ENCODE data around the gene PRPF40B. TPM values are rescaled to one million over a fixed set of nuclear protein-coding genes. Genes with fewer than 3 reads are reported as not detected.

PRPF40B gene
- polyA plus RNA-seq, 4 donors: 2.5 to 15.6 (median 6.5) TPM

- H3K36me3 ChIP-seq (ENCODE audit: control insufficient read depth in 3 of 3, insufficient read depth in 2 of 3, low read depth in 1 of 3, low read length in 3 of 3): peaks cover 0 to 48% (median 0%) of the 10 kb centered on the region in 3 donors
Measured at GRCh38 chr12:49584591-49584990, 38.8 kb upstream of the PRPF40B start.

GRCh38 chr12:49585477-49586459, 37.6 kb upstream of the PRPF40B start:
- no peak overlapping the region for H3K4me3 ChIP-seq (ENCODE audit: low read depth in 1 of 3, low read length in 3 of 3)
- H3K36me3 ChIP-seq (ENCODE audit: control insufficient read depth in 3 of 3, insufficient read depth in 2 of 3, low read depth in 1 of 3, low read length in 3 of 3): peaks cover 0 to 48% (median 0%) of the 10 kb centered on the region in 3 donors
- H3K4me1 ChIP-seq (ENCODE audit: control insufficient read depth in 3 of 3, insufficient read depth in 2 of 3, low read depth in 1 of 3, low read length in 2 of 3): peaks cover 0 to 6% (median 0%) of the 10 kb centered on the region in 3 donors
- H3K27ac ChIP-seq (ENCODE audit: low read depth in 1 of 3, low read length in 2 of 3): no peak overlapping the region
- H3K9me3 ChIP-seq (ENCODE audit: control insufficient read depth in 2 of 2, insufficient read depth in 1 of 2, low read depth in 1 of 2, low read length in 1 of 2): no peaks in the 10 kb centered on the region
- no peak for FAIRE-seq
- 72 to 84% (median 82%) methylated on average over 16 of the region's 16 CpGs for WGBS, 3 donors
- no peak for DNase-seq
- H3K27me3 ChIP-seq (ENCODE audit: control insufficient read depth in 3 of 3, insufficient read depth in 3 of 3, low read length in 3 of 3): no peaks in the 10 kb centered on the region

More at GRCh38 chr12:49584591-49584990, 38.8 kb upstream of the PRPF40B start:
- WGBS, 3 donors: 83 to 95% (median 92%) methylated on average over 7 of the region's 7 CpGs
- H3K27ac ChIP-seq (ENCODE audit: low read depth in 1 of 3, low read length in 2 of 3): no peak overlapping the region
- no peaks in the 10 kb centered on the region for H3K27me3 ChIP-seq (ENCODE audit: control insufficient read depth in 3 of 3, insufficient read depth in 3 of 3, low read length in 3 of 3)
- peaks cover 0 to 6% (median 0%) of the 10 kb centered on the region in 3 donors for H3K4me1 ChIP-seq (ENCODE audit: control insufficient read depth in 3 of 3, insufficient read depth in 2 of 3, low read depth in 1 of 3, low read length in 2 of 3)
- no peak for FAIRE-seq
- DNase-seq: no peak
- no peaks in the 10 kb centered on the region for H3K9me3 ChIP-seq (ENCODE audit: control insufficient read depth in 2 of 2, insufficient read depth in 1 of 2, low read depth in 1 of 2, low read length in 1 of 2)
- no peak overlapping the region for H3K4me3 ChIP-seq (ENCODE audit: low read depth in 1 of 3, low read length in 3 of 3)

GRCh38 chr12:49587174-49587908, 36.0 kb upstream of the PRPF40B start:
- peaks cover 0 to 51% (median 0%) of the 10 kb centered on the region in 3 donors for H3K36me3 ChIP-seq (ENCODE audit: control insufficient read depth in 3 of 3, insufficient read depth in 2 of 3, low read depth in 1 of 3, low read length in 3 of 3)
- DNase-seq: no peak
- 85 to 91% (median 91%) methylated on average over 10 to 11 of the region's 11 CpGs for WGBS, 3 donors
- H3K4me1 ChIP-seq (ENCODE audit: control insufficient read depth in 3 of 3, insufficient read depth in 2 of 3, low read depth in 1 of 3, low read length in 2 of 3): peaks cover 0 to 6% (median 0%) of the 10 kb centered on the region in 3 donors
- H3K27ac ChIP-seq (ENCODE audit: low read depth in 1 of 3, low read length in 2 of 3): no peak overlapping the region
- no peak overlapping the region for H3K4me3 ChIP-seq (ENCODE audit: low read depth in 1 of 3, low read length in 3 of 3)
- H3K27me3 ChIP-seq (ENCODE audit: control insufficient read depth in 3 of 3, insufficient read depth in 3 of 3, low read length in 3 of 3): no peaks in the 10 kb centered on the region
- peaks cover 0 to 5% of the 10 kb centered on the region in 2 donors for H3K9me3 ChIP-seq (ENCODE audit: control insufficient read depth in 2 of 2, insufficient read depth in 1 of 2, low read depth in 1 of 2, low read length in 1 of 2)
- no peak for FAIRE-seq

DNA sequence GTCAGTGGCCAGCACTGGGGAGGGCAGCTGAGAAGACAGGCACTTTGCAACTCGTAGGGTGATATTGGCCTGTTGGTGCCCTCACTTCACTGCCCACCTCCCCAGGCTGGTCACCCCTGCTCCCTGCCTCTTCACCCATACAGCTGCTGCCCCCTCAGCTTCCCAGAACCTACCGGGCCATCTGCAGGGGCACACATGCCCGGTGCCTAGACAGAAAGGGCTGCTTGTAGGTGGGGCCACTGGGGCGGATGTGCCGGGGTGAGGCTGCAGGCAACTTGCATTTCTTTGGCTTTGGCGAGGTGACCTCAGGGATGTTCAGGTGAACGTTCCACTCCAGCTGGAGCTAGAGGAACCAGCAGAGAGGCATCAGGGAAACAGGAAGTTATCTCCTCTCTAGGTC, 35.1 kb upstream of the PRPF40B start:
- Histone ChIP-seq H3K4me3 (ENCODE audit: low read depth in 1 of 3, low read length in 3 of 3) (no peak overlapping the region), H3K9me3 (ENCODE audit: control insufficient read depth in 2 of 2, insufficient read depth in 1 of 2, low read depth in 1 of 2, low read length in 1 of 2) (peaks cover 0 to 5% of the 10 kb centered on the region in 2 donors), H3K36me3 (ENCODE audit: control insufficient read depth in 3 of 3, insufficient read depth in 2 of 3, low read depth in 1 of 3, low read length in 3 of 3) (peaks cover 0 to 48% (median 0%) of the 10 kb centered on the region in 3 donors), H3K27me3 (ENCODE audit: control insufficient read depth in 3 of 3, insufficient read depth in 3 of 3, low read length in 3 of 3) (no peaks in the 10 kb centered on the region), H3K27ac (ENCODE audit: low read depth in 1 of 3, low read length in 2 of 3) (no peak overlapping the region), H3K4me1 (ENCODE audit: control insufficient read depth in 3 of 3, insufficient read depth in 2 of 3, low read depth in 1 of 3, low read length in 2 of 3) (no peaks in the 10 kb centered on the region)
- DNase-seq (no peak), FAIRE-seq (no peak)
- 85 to 92% (median 89%) methylated on average over 7 of the region's 7 CpGs for WGBS, 3 donors

DNA sequence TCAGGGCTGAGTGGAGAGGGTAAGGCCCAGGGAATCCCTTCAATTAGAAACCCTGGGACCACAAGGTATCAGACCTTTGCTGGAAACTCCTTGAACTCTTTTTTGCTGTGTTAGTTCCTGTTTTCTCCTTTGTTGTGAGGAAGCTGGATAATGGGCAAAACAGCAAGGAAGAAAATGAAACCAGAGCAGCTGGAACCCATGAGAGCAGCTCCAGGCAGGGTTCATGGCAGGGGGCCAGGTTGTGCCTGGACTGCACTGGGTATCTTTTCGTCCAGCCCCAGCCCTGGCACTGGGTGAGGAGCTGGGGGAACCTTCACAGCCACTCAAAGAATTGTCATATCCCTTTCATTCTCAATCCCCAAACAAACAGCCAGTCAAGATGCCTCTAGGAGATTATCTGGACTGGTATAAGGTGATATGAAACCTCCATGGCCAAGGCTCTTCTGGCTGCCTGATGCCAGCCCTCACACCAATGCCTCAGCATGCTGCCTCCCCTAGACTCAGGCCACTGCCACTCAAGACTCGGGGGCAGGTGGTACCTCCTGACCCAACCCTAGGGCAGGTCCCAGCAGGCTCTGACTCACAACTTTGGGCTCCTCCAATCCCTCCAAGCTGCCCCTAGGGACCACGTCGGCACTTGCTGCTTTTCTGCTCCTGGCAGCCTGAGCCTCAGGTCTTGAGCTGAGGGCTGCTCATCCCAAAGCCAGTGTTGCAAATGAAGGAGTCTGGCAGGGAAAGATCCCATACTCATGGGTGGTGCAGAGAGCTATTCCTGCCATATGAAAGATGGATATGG, 34.4 kb upstream of the PRPF40B start:
- no peaks in the 10 kb centered on the region for H3K27me3 ChIP-seq (ENCODE audit: control insufficient read depth in 3 of 3, insufficient read depth in 3 of 3, low read length in 3 of 3)
- no peak for DNase-seq
- no peaks in the 10 kb centered on the region for H3K4me1 ChIP-seq (ENCODE audit: control insufficient read depth in 3 of 3, insufficient read depth in 2 of 3, low read depth in 1 of 3, low read length in 2 of 3)
- FAIRE-seq: no peak
- H3K4me3 ChIP-seq (ENCODE audit: low read depth in 1 of 3, low read length in 3 of 3): no peak overlapping the region
- no peak overlapping the region for H3K27ac ChIP-seq (ENCODE audit: low read depth in 1 of 3, low read length in 2 of 3)
- 74 to 88% (median 81%) methylated on average over 4 of the region's 4 CpGs for WGBS, 3 donors
- H3K9me3 ChIP-seq (ENCODE audit: control insufficient read depth in 2 of 2, insufficient read depth in 1 of 2, low read depth in 1 of 2, low read length in 1 of 2): peaks cover 0 to 5% of the 10 kb centered on the region in 2 donors
- peaks cover 0 to 43% (median 0%) of the 10 kb centered on the region in 3 donors for H3K36me3 ChIP-seq (ENCODE audit: control insufficient read depth in 3 of 3, insufficient read depth in 2 of 3, low read depth in 1 of 3, low read length in 3 of 3)

GRCh38 chr12:49598527-49598926, 24.8 kb upstream of the PRPF40B start:
- DNase-seq (no peak), FAIRE-seq (no peak)
- Histone ChIP-seq H3K36me3 (ENCODE audit: control insufficient read depth in 3 of 3, insufficient read depth in 2 of 3, low read depth in 1 of 3, low read length in 3 of 3) (peaks cover 0 to 10% (median 0%) of the 10 kb centered on the region in 3 donors), H3K27ac (ENCODE audit: low read depth in 1 of 3, low read length in 2 of 3) (no peak overlapping the region), H3K4me1 (ENCODE audit: control insufficient read depth in 3 of 3, insufficient read depth in 2 of 3, low read depth in 1 of 3, low read length in 2 of 3) (no peaks in the 10 kb centered on the region), H3K9me3 (ENCODE audit: control insufficient read depth in 2 of 2, insufficient read depth in 1 of 2, low read depth in 1 of 2, low read length in 1 of 2) (no peaks in the 10 kb centered on the region), H3K4me3 (ENCODE audit: low read depth in 1 of 3, low read length in 3 of 3) (no peak overlapping the region), H3K27me3 (ENCODE audit: control insufficient read depth in 3 of 3, insufficient read depth in 3 of 3, low read length in 3 of 3) (no peaks in the 10 kb centered on the region)
- 84 to 94% (median 93%) methylated on average over 10 of the region's 10 CpGs for WGBS, 3 donors

DNA sequence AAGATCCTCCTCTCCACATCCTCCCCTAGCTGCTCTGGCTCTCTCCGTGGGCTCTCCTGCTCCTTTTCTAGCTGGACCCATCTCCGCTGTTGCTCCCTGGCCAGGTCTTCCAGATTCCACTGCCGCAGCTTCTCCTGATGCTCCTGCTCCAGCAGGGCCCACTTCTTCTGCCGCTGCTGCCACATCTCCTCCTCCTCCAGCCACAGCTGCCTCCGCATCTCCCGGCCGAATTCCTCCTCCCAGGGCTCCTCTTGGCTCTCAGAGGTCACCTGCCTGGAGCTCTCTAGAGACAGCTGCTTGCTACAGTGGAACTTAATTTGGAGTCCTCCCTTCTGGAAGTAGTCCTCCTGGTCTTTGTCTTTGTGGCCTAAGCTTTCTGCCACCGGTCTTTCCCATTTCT, 23.4 kb upstream of the PRPF40B start:
- no peaks in the 10 kb centered on the region for H3K4me1 ChIP-seq (ENCODE audit: control insufficient read depth in 3 of 3, insufficient read depth in 2 of 3, low read depth in 1 of 3, low read length in 2 of 3)
- H3K4me3 ChIP-seq (ENCODE audit: low read depth in 1 of 3, low read length in 3 of 3): no peak overlapping the region
- no peak overlapping the region for H3K27ac ChIP-seq (ENCODE audit: low read depth in 1 of 3, low read length in 2 of 3)
- H3K27me3 ChIP-seq (ENCODE audit: control insufficient read depth in 3 of 3, insufficient read depth in 3 of 3, low read length in 3 of 3): no peaks in the 10 kb centered on the region
- peaks cover 0 to 10% (median 0%) of the 10 kb centered on the region in 3 donors for H3K36me3 ChIP-seq (ENCODE audit: control insufficient read depth in 3 of 3, insufficient read depth in 2 of 3, low read depth in 1 of 3, low read length in 3 of 3)
- 92 to 96% (median 94%) methylated on average over 8 of the region's 8 CpGs for WGBS, 3 donors
- FAIRE-seq (no peak), DNase-seq (no peak)
- H3K9me3 ChIP-seq (ENCODE audit: control insufficient read depth in 2 of 2, insufficient read depth in 1 of 2, low read depth in 1 of 2, low read length in 1 of 2): no peaks in the 10 kb centered on the region

DNA sequence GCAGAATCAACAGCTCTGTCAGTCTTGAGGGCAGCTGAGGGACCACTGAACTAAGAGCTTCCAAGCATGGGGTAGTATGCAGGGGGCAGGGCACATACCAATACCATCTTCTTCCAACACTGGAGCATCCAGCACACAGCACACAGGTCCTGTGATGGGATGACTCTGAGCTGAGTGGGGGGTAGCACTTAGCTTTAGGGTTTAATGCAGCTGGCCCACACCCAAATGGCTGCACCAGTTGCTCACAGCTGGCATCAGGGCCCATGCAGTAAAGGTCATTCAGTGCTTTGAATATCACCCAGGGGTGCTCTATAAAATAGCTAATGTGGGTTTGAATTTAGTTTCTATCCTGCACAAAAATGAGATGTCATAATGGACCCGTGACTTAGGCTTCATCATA, 19.6 kb upstream of the PRPF40B start:
- no peak for FAIRE-seq

More for the DNA sequence above, 19.6 kb upstream of the PRPF40B start:
- WGBS, 3 donors: 48 to 92% (median 58%) methylated on average over 1 of the region's 1 CpG
- no peak overlapping the region for H3K27ac ChIP-seq (ENCODE audit: low read depth in 1 of 3, low read length in 2 of 3)
- DNase-seq: no peak
- H3K9me3 ChIP-seq (ENCODE audit: control insufficient read depth in 2 of 2, insufficient read depth in 1 of 2, low read depth in 1 of 2, low read length in 1 of 2): no peaks in the 10 kb centered on the region
- no peak overlapping the region for H3K4me3 ChIP-seq (ENCODE audit: low read depth in 1 of 3, low read length in 3 of 3)
- peaks cover 0 to 10% (median 0%) of the 10 kb centered on the region in 3 donors for H3K36me3 ChIP-seq (ENCODE audit: control insufficient read depth in 3 of 3, insufficient read depth in 2 of 3, low read depth in 1 of 3, low read length in 3 of 3)
- H3K4me1 ChIP-seq (ENCODE audit: control insufficient read depth in 3 of 3, insufficient read depth in 2 of 3, low read depth in 1 of 3, low read length in 2 of 3): no peaks in the 10 kb centered on the region
- no peaks in the 10 kb centered on the region for H3K27me3 ChIP-seq (ENCODE audit: control insufficient read depth in 3 of 3, insufficient read depth in 3 of 3, low read length in 3 of 3)

Measured in small intestine (tissue), 7 donors.